ENCODE data around the gene FBXO46.
"Not testable (repeated sequence)": the region's sequence is repeated elsewhere in the genome, so short reads cannot be mapped to it uniquely, and the experiment has no call there.

The FBXO46 gene

DNA sequence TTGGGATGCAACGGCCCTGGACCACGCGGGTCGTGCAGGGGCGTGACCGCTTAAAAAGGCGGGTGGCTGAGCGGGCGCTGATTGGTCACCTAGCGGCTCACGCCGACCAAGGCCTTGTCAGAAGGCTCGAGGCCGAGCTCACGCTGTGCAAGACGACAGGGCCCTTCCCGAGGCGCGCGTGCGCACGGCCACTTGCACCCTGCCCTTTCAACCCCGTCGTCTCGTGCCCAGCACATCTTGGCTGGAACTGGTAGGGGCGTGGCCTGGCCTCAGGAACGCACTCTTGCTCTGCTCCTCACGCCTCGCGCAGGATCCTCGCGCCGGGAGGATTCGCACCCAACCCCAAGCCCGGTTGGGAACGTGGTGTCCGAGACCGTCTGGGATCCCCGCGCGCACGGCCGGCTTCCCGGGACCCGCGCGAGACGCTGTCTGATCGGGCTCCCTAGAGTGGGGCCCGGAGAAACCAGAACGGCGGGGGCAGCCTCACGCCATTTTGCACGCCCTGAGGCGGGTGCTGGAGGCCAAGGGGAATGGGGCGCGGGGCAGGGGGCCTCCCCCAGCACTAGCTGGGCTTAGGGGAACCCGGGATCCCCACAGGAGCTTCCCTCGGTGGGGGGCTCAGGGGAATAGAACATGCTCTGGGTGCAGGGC, 2.6 kb upstream of the FBXO46 start, which contains the start of gene MEIOSIN:
Gene MEIOSIN (plus strand): TSS at position 280 of the 651 bp plus-strand sequence. CDS start 1,938 bp downstream, outside the sequence.
- no peak within 1 kb of the TSS for H3K27ac ChIP-seq
- DNase-seq (ENCODE audit: low read depth, low spot score), result no peak

DNA sequence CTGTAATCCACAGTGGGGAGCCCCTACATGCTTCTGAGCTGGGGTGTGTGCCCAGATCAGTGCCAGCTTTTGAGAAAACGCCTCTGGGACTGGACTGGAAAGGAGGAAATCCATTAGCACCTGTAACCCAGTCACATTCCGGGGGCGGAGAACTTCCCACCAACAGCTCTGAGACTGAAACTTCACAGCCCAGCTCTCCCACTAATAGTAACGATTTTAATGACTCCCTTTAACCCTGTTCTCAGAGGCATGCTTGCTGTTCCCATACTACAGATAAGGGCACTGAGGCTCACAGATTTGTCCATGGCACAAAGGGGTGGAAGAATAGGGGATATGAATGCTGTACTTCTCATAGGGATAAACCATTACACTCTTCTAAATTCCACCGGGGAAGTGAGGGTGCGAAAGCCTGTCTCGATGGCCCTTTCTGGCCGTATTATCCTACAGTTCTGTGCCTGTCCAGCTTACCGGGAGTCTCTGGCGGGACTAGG, 851 bp downstream of the FBXO46 start:
- peak overlapping the region; percentile 73 for H3K27ac ChIP-seq
- no peak for DNase-seq (ENCODE audit: low read depth, low spot score)

DNA sequence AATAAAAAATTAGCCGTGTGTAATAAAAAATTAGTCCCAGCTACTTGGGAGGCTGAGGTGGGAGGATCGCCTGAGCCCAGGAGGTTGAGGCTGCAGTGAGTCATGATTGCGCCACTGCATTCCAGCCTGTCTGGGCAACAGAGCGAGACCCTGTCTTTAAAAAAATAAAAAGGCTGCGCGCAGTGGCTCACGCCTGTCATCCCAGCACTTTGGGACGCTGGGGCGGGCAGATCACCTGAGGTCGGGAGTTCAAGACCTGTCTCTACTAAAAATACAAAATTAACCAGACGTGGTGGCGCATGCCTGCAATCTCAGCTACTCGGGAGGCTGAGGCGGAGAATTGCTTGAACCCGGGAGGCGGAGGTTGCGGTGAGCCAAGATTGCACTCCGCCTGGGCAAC, 2.0 kb downstream of the FBXO46 start:
- not testable (repeated sequence) for DNase-seq (ENCODE audit: low read depth, low spot score); H3K27ac ChIP-seq

DNA sequence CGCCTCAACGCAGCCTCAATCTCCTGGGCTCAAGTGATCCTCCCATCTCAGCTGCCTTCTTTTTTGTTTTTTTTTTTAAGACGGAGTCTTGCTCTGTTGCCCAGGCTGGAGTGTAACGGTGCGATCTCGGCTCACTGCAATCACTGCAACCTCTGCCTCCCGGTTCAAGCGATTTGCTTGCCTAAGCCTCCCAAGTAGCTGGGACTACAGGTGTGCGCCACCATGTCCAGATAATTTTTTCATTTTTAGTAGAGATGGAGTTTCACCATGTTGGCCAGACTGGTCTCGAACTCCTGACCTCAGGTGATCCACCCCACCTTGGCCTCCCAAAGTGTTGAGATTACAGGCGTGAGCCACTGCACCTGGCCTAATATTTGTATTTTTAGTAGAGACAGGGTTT, 10.6 kb downstream of the FBXO46 start:
- H3K27ac ChIP-seq, result peak overlapping the region; percentile 97
- DNase-seq (ENCODE audit: low read depth, low spot score), result not testable (repeated sequence)

DNA sequence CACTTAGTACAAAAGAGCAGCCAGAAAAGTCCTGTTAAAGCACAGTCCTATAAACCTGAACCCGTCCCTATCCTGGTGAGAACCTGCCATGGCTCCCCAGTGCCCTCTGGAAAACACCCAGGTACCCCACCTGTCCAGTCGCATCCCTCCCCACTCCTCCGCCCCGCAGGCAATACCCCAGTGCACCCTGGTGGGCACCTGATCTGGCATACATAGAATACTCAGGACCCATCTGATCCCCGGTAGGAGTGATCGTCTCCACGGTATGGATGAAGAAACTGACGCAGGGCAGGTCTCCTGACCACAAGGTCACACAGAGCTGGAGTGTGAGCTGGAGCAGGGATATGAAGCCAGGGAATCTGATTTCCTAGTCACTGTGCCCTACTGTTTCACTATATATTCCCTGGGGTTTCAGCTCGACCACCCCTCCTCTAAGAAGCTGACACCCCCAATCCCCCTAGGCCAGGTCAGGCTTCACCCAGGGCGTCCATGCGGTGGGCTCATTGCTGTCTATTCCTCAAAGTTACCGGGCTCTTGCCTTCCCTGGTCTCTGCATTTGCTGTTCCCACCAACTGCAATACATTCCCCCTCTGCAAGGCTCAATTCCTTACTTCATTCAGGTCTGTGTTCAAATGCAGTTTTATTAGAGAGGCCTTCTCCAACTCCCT, 12.6 kb downstream of the FBXO46 start:
- H3K27ac ChIP-seq, result peak overlapping the region; percentile 89
- no peak for DNase-seq (ENCODE audit: low read depth, low spot score)

DNA sequence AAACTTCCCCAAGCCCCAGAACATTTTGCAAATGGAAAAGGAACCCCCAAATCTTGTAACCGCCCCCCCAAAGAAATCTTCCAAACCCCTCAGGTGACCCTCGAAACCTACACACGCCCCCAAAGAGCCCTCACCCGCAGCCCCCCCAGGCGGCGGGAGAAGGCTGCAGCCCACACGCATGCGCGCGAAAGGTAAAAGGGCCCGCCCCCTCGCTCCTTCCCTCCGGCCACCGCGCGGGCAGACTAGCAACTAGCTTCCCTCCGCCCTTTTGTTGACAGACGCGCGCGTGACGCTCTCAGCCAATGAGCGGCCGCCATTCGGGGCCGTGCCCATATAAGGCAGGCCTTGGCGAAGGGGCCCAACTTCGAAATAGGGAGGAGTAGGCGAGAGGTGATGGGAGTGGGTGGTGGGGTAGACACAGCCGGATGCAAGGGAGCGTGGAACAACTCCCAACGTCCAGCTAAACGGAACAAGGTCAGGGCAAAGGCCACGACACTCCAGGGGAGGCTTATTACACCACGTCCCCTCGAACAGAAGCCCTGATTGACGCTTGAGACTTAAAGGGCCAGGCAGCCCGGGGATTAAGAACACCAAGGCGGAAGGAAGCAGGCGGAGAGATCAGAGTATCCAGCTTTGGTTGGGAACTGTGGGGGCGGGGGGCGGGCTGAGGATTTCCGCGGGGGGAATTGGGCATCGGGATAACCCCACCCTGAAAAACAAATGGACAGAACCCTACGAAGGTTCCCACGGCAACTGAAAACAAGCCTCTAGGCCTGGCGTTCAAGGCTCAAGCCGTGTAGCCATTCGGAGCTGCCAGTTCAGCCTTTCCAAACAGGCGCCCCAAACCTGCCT, 13.3 kb downstream of the FBXO46 start:
- peak overlapping the region; percentile 89 for H3K27ac ChIP-seq
- DNase-seq (ENCODE audit: low read depth, low spot score), result peak; percentile 75

DNA sequence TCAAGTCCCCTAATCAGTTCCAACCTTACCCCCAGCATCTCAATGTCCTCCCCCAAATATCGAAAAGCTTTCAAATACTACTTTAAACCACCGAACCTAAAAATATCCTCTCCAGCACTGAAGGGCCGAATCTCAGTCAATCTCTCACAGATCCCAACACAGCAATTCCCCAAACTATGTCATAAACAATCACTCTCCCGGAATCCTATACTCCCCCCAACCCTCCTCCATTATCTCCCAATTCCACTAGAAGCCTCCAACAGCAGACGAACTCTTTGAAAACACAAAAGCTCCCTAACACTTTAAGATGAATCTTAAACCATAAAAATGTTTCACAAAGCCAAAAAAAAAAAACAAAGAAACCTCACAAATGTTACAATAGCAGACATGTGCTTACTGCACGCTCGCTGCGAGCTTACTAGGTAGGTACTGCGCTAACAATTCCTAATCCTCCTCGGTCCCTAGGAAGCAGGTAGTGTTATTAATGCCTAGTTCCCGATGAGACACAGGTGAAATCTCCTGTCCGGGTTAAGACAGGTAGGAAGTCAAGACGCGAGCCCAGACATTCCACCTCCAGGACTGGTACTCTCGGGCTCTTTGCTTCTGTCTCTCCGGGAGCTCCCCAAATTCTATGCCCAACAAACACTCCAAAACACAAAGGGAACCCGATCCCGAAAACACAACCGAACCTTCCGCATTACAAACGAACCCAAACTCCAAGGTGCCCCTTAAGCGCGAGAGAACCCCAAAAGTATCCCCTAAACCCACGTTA, 14.2 kb downstream of the FBXO46 start:
- no peak for DNase-seq (ENCODE audit: low read depth, low spot score)
- H3K27ac ChIP-seq, result peak overlapping the region; percentile 89

DNA sequence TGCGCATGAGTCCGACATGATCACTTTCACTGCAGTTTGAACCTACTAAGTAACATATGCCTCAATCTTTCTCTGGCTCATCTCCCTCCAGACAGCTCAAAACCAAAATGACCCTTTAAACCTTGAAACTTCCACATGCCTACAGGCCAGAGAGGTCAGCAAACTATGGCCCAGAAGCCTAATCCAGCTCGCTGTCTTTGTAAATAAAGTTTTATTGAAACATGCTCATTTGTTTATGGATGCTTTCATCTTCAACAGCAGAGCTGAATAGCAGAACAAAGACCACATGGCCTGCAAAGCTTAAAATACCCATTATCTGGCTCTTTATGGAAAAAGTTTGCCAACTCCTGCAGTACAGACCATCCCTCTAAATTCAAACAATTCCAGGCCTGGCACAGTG, 15.6 kb downstream of the FBXO46 start:
- H3K27ac ChIP-seq, result no peak overlapping the region

DNA sequence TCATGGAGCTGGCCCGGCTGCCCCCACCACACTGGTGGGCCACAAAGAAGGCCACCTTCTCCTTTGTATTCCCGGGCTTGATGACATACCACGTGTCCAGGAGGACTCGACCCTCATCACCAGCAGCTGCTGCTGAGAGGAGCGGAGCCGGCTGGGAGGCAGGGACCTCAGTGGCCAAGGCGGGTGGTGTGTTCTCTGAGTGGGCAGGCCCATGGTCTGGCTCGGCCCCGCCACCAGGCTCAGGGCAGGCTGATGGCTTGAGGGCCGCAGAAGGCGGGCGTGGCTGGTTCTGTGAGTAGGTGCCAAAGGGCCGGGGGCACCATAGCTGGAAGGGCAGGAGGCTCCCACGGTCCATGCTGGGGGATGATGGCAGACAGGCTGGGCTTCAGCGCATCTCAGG, 17.6 kb downstream of the FBXO46 start:
- no peak overlapping the region for H3K27ac ChIP-seq
- no peak for DNase-seq (ENCODE audit: low read depth, low spot score)

More for the DNA sequence above, 15.6 kb downstream of the FBXO46 start:
- no peak for DNase-seq (ENCODE audit: low read depth, low spot score)

DNA sequence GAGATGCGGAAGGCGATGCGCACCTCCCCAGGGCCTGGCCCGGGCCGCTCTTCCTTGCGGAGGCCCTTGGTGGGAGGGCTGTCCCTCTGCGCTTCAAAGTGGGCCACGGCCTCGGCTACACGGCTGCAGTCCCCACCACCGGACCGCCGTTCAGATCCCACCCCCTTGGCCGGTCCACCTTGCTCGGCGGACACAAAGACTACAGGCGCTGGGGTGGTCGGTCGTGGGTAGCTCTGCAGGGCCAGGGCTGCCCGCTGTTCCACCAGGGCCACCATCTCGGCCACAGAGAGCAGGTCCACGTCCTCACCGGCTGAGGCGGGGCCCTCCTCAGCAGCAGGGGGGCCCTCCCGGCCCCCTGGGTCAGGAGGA, 18.0 kb downstream of the FBXO46 start:
- no peak overlapping the region for H3K27ac ChIP-seq
- DNase-seq (ENCODE audit: low read depth, low spot score), result no peak

DNA sequence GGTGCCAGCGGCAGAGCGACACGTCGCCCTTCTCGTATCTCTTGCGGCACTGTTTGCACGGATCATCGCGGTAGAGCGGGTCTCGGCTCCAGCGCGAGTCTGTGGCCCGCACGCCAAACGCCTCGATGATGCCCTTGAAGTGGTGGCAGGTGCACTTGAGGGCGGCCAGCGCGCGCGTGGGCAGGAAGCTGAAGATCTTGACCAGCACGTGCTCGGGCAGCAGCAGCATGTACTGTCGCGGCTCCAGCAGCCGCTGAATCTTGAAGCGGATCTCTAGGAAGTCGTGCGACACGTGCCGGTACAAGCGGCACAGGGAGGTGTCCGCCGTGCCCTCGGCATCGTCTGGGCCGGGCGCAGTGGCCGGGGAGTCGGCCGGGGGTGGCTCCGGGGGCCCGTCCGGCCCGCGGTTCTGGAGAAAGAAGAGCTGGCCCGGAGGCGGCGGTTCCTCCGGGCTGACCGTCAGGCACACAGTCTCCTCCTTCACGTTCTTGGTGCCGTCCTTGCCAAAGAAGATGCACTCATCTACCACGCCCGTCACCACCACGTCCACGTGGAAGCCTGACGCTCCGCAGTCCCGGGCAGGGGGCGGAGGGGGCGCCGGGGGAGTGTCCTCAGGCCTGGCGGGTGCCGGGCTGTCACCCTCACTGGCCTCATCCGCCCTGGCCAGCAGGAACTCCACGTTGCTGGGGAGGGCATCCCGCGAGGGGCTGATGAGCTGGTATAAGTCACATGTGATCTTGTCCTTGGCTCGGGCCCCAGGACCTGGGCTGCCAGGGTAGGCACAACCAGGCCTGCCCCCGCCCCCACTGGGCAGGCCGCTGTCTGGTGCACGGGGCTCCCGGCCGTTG, 18.6 kb downstream of the FBXO46 start:
- no peak for DNase-seq (ENCODE audit: low read depth, low spot score)
- no peak overlapping the region for H3K27ac ChIP-seq

DNA sequence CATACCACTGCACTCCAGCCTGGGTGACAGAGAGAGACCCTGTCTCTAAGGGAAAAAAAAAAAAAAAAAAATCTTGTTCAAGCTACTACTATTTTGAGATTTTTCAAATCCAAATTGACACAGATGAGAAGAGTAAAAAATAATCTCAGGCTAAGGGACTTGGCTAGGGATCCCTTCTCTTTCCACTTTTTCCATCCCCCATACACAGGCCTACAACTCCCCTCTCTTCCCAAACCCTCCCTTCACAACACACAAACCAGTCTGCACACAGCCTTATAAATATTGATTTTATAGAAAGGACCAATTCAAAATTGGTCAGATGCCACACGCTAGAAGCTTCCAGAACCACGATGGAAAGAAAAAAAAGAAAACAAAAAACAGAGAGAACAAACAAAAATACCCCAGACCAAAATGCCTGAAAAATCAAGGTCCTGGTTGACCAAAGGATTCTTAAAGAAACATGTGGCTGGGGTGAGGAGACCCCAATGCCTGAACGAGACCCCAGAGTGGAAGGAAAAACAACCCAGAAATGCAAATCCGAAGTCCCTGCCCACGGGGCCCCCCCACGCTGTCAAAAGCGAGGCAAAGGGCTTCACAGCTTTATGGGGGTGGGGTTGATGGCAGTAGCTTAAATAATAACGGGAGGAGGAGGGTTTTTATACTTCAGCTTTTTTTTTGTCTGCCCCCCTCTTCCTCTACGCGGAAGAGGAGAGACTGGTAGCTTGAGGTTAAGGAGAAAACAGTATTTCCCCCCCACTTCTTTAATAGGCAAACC, 20.2 kb downstream of the FBXO46 start:
- DNase-seq (ENCODE audit: low read depth, low spot score), result no peak
- no peak overlapping the region for H3K27ac ChIP-seq

DNA sequence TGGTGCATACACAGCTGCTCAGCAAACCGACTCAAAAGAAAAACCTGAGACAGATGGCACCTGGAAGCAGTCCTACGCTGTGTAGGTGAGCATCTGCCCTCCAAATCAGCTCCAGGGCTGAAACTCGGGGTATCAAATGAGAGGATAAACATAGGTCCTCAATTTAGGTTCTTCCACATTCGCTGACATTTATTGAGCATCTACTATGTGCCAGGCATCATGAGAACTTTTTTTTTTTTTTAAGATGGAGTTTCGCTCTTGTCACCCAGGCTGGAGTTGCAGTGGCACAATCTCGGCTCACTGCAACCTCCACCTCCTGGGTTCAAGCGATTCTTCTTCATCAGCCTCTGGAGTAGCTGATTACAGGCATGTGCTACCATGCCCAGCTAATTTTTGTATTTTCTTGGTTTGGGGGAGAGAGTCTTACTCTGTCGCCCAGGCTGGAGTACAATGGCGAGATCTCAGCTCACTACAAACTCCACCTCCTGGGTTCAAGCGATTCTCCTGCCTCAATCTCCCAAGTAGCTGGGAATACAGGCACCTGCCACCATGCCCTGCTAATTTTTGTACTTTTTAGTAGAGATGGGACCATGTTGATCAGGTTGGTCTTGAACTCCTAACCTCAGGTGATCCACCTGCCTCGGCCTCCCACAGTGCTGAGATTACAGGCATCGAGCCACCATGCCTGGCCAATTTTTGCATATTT, 24.8 kb downstream of the FBXO46 start:
- DNase-seq (ENCODE audit: low read depth, low spot score), result no peak
- H3K27ac ChIP-seq, result no peak overlapping the region

DNA sequence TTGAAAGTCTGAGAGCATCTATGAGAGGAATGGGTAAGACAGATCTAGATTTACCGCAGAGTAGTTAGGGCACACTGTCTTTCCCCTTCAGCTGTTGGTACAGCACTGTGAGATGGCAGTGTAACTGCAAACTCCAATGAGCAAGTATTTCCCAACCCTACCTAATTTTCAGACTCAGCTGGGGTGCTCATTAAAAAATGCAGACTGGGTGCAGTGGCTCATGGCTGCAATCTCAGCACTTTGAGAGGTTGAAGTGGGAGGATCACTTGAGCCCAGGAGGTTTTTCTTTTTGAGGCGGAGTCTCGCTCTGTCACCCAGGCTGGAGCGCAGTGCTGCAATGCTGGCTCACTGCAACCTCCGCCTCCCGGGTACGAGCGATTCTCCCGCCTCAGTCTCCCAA, 25.6 kb downstream of the FBXO46 start:
- DNase-seq (ENCODE audit: low read depth, low spot score), result no peak

DNA sequence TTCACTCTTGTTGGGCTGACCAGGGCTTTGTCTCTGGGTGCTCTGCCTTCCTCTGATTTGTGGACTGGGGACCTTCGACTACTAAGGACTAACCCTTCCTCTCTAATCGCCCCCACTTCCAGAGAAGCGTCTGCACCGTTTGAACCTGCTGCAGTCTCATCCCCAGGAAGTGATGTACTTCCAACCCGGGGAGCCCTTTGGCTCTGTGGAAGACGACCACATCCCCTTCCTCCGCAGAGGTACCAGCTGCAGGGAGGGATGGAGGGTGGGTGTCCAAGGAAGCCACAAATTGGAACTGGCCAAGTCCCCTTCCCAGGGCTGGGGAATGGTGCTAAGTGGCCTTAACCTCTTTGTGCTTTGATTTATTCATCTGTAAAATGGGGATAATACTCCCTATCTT, 29.0 kb downstream of the FBXO46 start:
- DNase-seq (ENCODE audit: low read depth, low spot score), result no peak

More for the DNA sequence above, 25.6 kb downstream of the FBXO46 start:
- no peak overlapping the region for H3K27ac ChIP-seq

DNA sequence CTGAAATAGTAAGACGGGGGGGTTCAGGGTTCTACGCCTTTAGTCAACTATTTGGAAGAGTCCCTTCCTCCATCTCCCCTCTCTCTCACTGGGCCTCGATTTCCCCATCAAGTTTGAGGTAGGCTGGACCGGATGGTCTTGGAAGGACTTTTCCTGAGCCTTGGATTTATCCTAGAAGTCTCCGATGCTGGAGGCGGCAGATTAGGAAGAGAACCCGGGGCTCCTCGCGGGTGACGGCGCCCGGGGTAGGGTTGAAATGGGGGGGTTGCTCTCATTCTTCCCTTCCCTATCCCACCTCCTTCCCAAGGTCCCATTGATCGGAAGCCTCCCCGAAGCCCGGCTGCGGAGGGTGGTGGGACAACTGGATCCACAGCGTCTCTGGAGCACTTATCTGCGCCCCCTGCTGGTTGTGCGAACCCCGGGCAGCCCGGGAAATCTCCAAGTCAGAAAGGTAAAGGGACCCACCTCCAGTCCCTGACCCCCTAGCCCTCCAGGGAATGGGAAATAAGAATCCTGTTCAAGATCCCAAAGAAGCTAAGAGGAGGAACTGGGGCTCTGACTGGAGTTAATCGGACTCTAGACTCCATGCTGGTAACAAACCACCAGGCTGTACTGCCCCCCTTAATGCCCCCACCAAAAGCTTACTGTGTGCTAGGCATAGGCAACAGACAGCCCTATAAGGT, 37.4 kb downstream of the FBXO46 start:
- DNase-seq (ENCODE audit: low read depth, low spot score), result no peak

More for the DNA sequence above, 29.0 kb downstream of the FBXO46 start:
- H3K27ac ChIP-seq, result no peak overlapping the region

More for the DNA sequence above, 37.4 kb downstream of the FBXO46 start:
- peak overlapping the region; percentile 86 for H3K27ac ChIP-seq

Data from epithelial cell of prostate (primary cell).